Measurements from ENCODE around the gene TSTD1.

DNA sequence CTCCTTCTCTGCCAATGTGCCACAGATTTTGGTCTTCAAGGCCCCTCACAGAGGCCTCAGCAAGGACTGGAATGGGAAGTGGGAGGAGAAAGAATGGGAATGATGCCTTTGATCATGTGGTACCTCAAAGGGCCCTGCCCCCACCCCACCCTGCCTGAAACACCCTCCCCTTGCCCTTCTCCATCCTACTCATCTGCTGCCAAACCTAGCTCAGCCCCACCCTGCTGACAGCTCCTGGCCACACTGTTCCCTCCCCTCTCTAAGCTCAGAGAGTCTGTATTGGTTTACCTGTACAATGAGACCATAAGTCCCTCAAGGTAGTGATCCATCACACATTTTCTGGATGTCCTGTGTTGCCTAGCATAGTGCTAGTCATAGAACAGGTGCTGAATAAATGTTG, 37.6 kb upstream of the TSTD1 start:
- TF ChIP-seq SIN3A (IDR thresholded peaks at IDR 0.05; ENCODE audit: borderline replicate concordance, insufficient read depth, low read depth, low read length) = no peak
- TF ChIP-seq POLR2AphosphoS5 (IDR thresholded peaks at IDR 0.05; ENCODE audit: low read depth, low read length) = no peak
